GM19455 (cell line): Measurements from ENCODE around the gene HEMK1.

Source experiments
- ATAC-seq: cut with Tn5 transposase; IDR thresholded peaks from one replicate; pipeline ENCODE4 v1.9.1; 2021; ENCODE audit not compliant: unreplicated experiment

The HEMK1 gene

GRCh38 chr3:50568947-50569749, at the start of gene HEMK1:
Gene HEMK1 (plus strand): TSS chr3:50569522. CDS start chr3:50571105, 1,583 bp downstream.
- ATAC-seq, result peak; percentile 66

- no peak for ATAC-seq
Measured at GRCh38 chr3:50520849-50521248, 48.5 kb upstream of the HEMK1 start.

GRCh38 chr3:50521572-50521971, 47.8 kb upstream of the HEMK1 start:
- no peak for ATAC-seq

- ATAC-seq, result no peak
Measured at GRCh38 chr3:50523279-50523811, 46.0 kb upstream of the HEMK1 start.

DNA sequence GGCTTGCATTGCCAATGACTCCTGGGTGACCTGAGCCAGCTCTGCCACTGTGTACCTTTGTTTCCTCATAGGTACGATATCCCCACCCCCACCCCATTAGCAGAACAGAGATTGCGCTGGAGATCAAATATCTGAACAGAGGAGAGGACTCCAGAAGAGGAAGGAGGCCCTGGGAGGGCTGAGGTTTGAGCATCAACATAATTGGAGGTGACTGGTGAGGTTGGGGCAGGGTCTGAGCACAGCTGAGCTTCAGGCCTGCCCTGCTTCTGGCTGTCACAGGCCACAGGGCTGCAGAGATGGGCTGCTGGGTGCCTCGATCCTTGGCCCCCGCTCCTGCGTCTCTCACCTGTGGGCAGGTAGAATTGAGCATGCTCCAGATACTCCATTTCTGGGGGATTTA, 44.6 kb upstream of the HEMK1 start:
- ATAC-seq, result no peak

DNA sequence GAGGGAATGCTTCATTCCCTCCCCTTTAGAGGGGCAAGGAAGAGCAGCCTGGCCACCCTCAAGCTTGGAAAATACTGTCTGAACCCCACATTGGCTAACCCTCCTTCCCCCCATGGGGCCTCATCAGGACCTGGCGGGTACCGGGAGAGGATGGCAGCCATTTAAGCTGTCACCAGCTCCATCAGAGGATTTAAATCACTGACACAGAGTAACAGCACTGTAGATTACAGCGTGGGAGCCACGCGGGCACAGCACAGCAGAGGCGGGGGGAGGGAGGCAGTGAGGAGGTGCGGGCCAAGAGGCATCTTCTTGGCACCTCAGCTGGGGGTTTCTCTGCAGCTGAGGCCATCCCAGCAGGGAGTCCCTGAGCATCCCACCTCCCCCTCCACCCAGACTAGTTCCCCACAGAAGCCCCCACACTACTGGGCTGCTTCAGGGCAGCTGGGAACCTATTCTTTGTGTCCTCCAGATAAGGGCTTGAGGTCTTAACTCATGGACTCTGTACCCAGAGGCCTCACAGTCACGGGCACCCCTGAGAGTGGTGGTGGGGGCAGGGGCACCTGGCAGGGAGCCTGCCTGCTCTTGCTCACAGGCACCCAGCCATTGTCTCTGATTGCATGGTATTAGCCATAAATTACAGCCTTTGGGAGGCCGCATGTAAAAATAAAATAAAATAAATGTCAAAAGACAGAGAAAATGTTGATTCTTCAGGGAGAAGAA, 44.0 kb upstream of the HEMK1 start:
- no peak for ATAC-seq

DNA sequence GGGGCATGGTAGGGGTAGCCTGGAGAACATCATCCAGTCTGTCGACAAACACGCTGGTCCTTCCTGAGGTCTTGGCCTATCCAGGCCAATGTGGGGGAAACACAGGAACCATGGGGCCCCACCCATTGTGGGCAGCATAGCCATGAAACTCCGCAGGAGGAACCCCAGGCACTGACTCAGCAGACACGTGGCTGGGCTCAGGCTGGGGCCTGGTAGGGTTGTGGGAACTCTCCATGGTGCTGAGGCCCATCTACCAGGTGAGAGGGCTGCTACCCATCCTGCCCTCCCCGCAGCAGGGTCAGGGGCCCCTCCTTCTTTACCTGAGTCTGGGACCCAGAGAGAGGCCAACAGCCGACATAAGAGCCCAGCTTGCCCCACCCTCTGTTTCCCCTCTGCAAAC, 43.3 kb upstream of the HEMK1 start:
- ATAC-seq, result no peak

- ATAC-seq, result no peak
Measured at GRCh38 chr3:50530001-50530970, 39.0 kb upstream of the HEMK1 start.

DNA sequence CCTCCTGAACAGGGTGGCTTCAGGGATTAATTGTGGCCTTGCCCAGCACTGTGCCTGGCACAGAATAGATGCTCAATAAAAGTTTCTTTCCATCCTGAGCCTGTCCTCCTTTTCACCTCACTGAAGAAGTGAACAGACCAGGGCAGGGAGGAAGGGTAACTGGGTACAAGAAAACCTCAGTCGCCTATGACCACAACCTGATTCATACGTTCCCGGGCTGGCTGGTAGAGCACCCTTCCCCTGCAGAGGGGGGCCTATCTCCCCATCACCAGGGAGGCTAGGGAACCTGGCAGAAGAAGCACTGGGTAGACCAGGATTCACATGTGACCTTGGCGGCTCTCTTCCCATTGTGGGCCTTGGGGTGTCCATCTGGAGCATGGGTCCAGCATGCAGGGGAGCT, 38.1 kb upstream of the HEMK1 start:
- ATAC-seq, result no peak

DNA sequence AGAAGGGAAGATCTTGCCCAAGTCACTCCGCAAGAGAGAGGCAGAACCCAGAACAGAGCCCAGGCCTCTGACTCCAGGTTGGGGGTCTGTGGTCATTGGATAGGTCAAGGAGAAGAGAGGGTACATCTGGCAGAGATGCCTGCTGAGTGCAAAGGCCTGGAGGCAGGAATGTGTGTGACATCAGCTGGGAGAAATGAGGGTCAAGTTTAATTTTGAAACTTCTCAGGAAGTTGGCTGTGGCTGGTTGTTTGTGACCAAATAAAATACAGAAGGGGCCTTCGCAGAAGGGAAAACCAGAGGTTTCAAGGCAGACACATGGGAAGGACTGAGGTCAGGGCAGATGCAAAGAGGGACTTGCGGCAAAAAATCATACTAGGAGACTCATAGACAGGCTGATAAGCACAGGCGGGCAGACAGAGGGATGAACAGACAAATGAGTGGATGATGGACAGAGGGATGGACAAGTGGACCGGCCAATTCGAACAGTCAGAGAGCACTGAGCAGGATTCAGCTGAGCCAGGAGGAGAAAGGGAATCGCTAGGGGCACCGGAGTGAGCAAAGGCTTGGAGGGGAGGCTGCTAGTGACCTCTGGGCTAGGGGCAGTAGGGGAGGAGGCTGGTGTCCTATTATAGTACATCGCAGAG, 37.1 kb upstream of the HEMK1 start:
- no peak for ATAC-seq

DNA sequence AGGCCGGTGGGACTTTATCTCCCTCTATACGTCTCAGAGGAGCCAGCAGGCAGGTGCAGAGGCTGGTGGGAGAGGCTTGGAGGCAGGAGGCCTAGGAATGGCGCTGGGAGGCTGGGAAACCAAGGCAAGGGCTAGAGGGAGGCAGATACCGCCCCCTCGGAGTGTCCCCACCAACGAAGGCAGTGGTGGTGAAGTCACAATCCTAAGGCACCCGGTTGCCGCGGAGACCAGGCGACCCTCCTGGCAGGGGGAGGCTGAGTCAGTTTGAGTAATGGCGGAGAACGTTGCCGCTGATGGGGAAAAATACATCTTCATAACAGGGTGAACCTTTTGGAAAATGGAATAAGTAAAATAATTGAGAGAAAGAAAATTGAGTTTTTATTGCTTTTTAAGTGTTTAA, 36.0 kb upstream of the HEMK1 start:
- no peak for ATAC-seq

GRCh38 chr3:50533807-50534461, 35.4 kb upstream of the HEMK1 start:
- ATAC-seq, result no peak

DNA sequence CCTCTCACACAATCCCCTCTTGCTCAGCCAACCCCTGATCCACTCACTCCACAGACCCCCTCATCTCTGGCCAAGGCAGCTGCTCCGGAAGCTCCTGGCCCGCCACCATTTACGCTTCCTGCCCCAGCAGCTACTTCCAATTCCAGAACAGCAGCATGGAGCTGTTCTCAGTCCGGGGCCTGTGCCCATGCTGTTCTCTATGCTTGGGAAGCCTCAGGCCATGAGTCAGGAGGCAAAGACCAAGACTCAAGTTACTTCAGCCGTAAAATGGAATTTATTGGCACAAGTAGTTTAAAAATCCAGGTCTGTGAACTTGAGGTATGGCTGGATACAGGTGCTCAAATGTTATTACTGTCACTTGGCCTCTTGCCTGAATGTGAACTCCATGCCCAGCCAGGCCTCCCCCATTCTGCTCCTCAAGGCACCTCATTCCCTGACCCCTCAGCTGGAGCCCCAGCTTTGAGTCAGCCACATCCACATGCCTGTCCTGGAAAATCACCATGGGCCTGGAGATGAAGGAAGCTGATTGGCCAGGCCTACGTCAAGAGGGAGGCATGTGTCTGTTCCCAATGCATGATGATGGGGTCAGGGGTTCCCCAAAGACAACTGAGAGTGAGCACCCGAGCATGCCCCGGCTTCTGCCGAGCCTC, 34.5 kb upstream of the HEMK1 start:
- no peak for ATAC-seq

GRCh38 chr3:50536471-50537180, 32.7 kb upstream of the HEMK1 start:
- ATAC-seq, result no peak

DNA sequence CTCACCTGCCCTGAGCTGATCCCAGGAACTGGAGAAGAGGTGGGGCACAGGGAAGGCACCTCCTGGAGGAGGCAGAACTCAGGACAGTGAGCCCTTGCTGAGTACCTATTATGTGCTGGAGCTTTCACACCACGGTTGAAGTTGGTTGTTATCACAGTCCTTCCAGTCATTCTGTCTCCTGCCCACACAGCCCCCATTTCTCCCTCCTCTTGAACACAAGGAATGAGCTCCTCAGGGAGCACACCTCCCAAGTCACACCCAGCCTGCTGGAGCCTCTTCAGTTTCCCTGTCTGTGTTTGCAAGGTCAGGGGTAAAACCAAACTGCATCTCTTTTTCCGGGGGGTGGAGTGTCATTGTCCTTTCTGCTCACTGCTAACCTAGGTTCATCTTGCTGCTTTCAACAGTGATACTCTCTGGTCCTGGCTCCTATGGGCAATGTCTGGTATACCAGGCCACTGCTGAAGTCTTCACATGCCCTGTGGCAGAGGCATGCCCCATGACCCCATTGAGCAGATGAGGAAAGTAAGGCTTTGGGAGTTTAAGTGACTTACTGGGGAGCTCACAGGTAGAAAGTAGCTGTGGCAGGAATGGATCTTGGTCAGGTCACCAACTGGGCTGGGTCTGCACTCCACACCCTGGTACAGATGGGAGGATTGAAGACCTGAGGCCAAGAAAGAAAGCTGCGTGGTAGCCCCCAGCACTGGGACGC, 31.7 kb upstream of the HEMK1 start:
- ATAC-seq, result no peak

DNA sequence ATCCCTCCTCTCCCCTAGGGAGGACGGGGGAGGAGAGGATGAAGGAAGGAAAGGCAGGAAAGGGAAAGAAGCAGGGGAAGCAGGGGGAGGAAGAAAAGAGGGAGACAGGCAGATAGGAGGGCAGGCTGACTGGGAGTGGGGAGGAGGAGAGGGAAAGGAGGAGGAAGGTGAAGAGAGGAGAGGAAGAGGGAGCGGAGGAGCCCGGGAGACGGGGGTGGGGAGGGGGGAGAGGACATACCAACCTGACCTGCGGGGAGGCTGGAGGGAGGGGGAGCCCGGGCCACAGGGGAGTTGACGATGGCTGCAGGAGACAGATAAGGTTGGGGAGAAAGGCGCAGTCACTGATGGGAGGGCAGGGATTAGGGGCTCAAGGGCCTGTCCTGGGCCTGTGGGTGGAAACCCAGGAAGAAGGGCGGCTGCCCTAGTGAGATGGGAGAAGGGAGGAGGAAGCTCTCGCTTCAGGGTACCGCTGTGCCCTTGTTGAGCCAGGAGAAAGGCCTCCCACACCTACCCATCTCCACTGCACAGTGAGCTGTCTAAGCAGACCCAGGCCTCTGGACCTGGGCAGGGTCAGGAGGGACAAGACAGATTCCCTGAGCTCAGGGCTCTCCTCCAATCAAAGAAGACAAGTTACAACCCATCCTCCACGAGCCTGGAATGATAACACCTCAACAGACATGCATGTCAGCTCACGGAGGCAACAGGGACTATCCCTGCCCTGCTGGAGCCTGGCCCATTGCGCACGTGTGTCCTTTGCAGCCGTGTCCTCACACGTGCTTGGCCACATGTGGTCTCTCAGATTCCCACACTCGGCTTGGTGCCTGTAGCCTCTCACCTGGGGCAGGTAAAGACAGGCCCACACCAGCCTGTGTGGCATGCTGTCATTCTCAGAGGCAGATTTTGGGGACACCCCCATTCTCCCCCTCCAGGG, 29.7 kb upstream of the HEMK1 start:
- ATAC-seq, result no peak
